ENCODE measurements around the gene SLC2A1. TPM values are rescaled to one million over a fixed set of nuclear protein-coding genes. Genes with fewer than 3 reads are reported as not detected.

SLC2A1 gene
- total RNA-seq, 2 experiments from 2014 or later = 158 to 162 TPM

DNA sequence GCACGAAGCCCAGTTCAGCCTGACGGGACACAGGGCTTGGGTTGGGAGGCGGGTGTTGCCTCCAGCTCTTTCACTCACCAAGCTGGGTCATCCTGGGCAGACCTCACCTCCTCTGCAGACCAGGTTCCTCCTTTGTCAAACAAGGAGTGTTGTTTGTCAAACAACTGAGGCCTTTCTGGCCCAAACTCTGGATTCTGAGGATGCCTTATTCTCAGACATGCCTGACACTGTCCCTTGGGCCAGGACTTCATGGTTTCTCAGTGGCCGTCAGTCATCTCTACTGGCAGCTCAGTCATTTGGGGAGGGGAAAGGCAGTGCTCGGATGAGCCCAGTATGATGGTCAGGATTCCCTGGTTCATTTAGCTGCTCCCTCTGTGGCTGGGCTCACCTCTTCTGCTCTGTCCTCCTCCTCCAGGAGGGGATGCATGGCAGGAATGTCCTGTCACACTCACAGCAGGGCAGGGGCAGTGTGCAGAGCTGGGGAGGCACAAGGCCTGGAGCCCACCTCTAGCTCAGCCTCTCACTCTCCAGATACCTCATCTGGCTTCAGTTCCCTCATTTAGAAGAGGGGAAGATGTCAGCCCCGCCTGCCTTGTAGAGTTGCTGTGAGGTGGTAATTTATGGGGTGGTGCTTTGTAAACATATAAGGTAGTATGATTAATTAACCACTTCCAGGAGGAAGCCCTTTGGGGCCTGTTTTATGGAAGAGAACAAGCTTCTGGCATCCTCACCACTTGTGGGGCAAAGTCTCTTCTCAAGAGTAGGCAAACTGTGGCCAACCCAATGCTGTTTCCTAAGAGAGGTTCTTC, 20.6 kb downstream of the SLC2A1 start:
- H3K4me3 Mint-ChIP-seq = no peak overlapping the region

GRCh38 chr1:42937141-42937696, 21.4 kb downstream of the SLC2A1 start:
- ChIA-PET CTCF (interaction anchor here (1.1 to 5.2 kb wide), 5 partner anchors 9 to 137 kb away, joined by 3 to 29 read pairs (median 5); no protein-coding TSS in a partner anchor), POLR2A (interaction anchor here (0.8 to 5.0 kb wide), 12 partner anchors 11 to 127 kb away, joined by 3 to 39 read pairs (median 4); partner anchors contain the start of gene ZNF691)
- no peaks in the 10 kb centered on the region for H3K9me3 Mint-ChIP-seq
- ATAC-seq (peak; percentile 17), DNase-seq (peak; percentile 38)
- H3K27ac Mint-ChIP-seq = peak overlapping the region; percentile 79
- H3K4me1 Mint-ChIP-seq (ENCODE audit: low read depth) = peaks cover 95% of the 10 kb centered on the region
- intact Hi-C loops (cut with micrococcal nuclease) = no loop called here
- no peak for TF ChIP-seq CTCF (IDR thresholded peaks at IDR 0.05)
- no peak overlapping the region for H3K4me3 Mint-ChIP-seq
- H3K36me3 Mint-ChIP-seq (ENCODE audit: low read depth) = peaks cover 82% of the 10 kb centered on the region
- H3K27me3 Mint-ChIP-seq = no peaks in the 10 kb centered on the region

More for the DNA sequence above, 20.6 kb downstream of the SLC2A1 start:
- TF ChIP-seq CTCF (IDR thresholded peaks at IDR 0.05) = no peak
- peak; percentile 32 for DNase-seq
- Mint-ChIP-seq H3K9me3 (no peaks in the 10 kb centered on the region), H3K27me3 (no peaks in the 10 kb centered on the region), H3K27ac (peak overlapping the region; percentile 79), H3K4me1 (ENCODE audit: low read depth) (peaks cover 95% of the 10 kb centered on the region), H3K36me3 (ENCODE audit: low read depth) (peaks cover 84% of the 10 kb centered on the region)
- intact Hi-C loops (cut with micrococcal nuclease) = no loop called here
- ChIA-PET POLR2A (interaction anchor here (0.8 to 5.0 kb wide), 12 partner anchors 10 to 135 kb away, joined by 3 to 39 read pairs (median 4); no protein-coding TSS in a partner anchor), CTCF (interaction anchor here (1.0 to 5.2 kb wide), 7 partner anchors 8 to 136 kb away, joined by 3 to 29 read pairs (median 4); no protein-coding TSS in a partner anchor)
- peak; percentile 15 for ATAC-seq

GRCh38 chr1:42936309-42937078, 22.2 kb downstream of the SLC2A1 start:
- ChIA-PET POLR2A (interaction anchor here (0.7 to 5.0 kb wide), 13 partner anchors 8 to 128 kb away, joined by 3 to 39 read pairs (median 5); partner anchors contain the start of gene ZNF691), CTCF (interaction anchor here (1.0 to 5.2 kb wide), 5 partner anchors 11 to 137 kb away, joined by 3 to 29 read pairs (median 7); no protein-coding TSS in a partner anchor)
- Mint-ChIP-seq H3K27ac (peak overlapping the region; percentile 79), H3K4me1 (ENCODE audit: low read depth) (peaks cover 94% of the 10 kb centered on the region), H3K27me3 (no peaks in the 10 kb centered on the region), H3K9me3 (no peaks in the 10 kb centered on the region), H3K4me3 (no peak overlapping the region), H3K36me3 (ENCODE audit: low read depth) (peaks cover 79% of the 10 kb centered on the region)
- peak; percentile 45 for ATAC-seq
- intact Hi-C loops (cut with micrococcal nuclease) = no loop called here
- DNase-seq = peak; percentile 60
- TF ChIP-seq CTCF (IDR thresholded peaks at IDR 0.05) = no peak

GRCh38 chr1:42935971-42936308, 22.7 kb downstream of the SLC2A1 start:
- Mint-ChIP-seq H3K4me1 (ENCODE audit: low read depth) (peaks cover 94% of the 10 kb centered on the region), H3K9me3 (no peaks in the 10 kb centered on the region), H3K36me3 (ENCODE audit: low read depth) (peaks cover 79% of the 10 kb centered on the region), H3K4me3 (no peak overlapping the region), H3K27me3 (no peaks in the 10 kb centered on the region), H3K27ac (peak overlapping the region; percentile 79)
- TF ChIP-seq CTCF (IDR thresholded peaks at IDR 0.05) = no peak
- DNase-seq (no peak), ATAC-seq (no peak)
- ChIA-PET CTCF (interaction anchor here (1.0 to 5.2 kb wide), 4 partner anchors 11 to 138 kb away, joined by 3 to 29 read pairs (median 11); no protein-coding TSS in a partner anchor), POLR2A (interaction anchor here (0.7 to 5.0 kb wide), 11 partner anchors 8 to 90 kb away, joined by 4 to 39 read pairs (median 5); partner anchors contain the start of gene ZNF691)
- intact Hi-C loops (cut with micrococcal nuclease) = no loop called here

All from activated CD8-positive, alpha-beta T cell treated with anti-CD3 and anti-CD28 coated beads for 36 hours (primary cell).